ENCODE measurements around the gene CLMP. TPM values are rescaled to one million over a fixed set of nuclear protein-coding genes. Genes with fewer than 3 reads are reported as not detected.

Gene CLMP
- total and polyA plus RNA-seq, 9 of the 15 experiments (the other 6 are each of a cell fraction or from before 2014, with no cell fraction given) = 0.02 to 0.15 (median 0.03) TPM; not detected in 6

- H3K4me3 ChIP-seq = no peak overlapping the region
- H3K9ac ChIP-seq (ENCODE audit: insufficient read depth in 1 of 2, low read depth in 2 of 2, low read length in 2 of 2) = no peak overlapping the region
- DNase-seq (ENCODE audit: extremely low read depth in 1 of 4, low spot score in 3 of 4) (no peak), ATAC-seq (no peak), FAIRE-seq (no peak)
- no peaks in the 10 kb centered on the region for H3K9me1 ChIP-seq (ENCODE audit: control insufficient read depth, insufficient read depth, low read length)
- H3K4me1 ChIP-seq (replicated peaks in 1 of 2; ENCODE audit: control insufficient read depth in 2 of 2, insufficient read depth in 2 of 2, low read length in 2 of 2) = no peaks in the 10 kb centered on the region
- H3K27ac ChIP-seq (ENCODE audit: extremely low read depth, low read depth, low read length) = no peak overlapping the region
- no peaks in the 10 kb centered on the region for H4K20me1 ChIP-seq (replicated peaks; ENCODE audit: control insufficient read depth, insufficient read depth, low read length)
- no TSS peak for BruUV-seq (replicated peaks)
- H3K79me2 ChIP-seq (ENCODE audit: control insufficient read depth, insufficient read depth, low read length) = no peaks in the 10 kb centered on the region
- 0% methylated on average over 3 of the region's 3 CpGs for WGBS (ENCODE audit: insufficient coverage, low coverage, missing lambda C conversion rate)
- no peak for TF ChIP-seq E4F1 (CRISPR knock-in tag; IDR thresholded peaks at IDR 0.05; ENCODE audit: borderline replicate concordance)
- no peak for TF ChIP-seq ZHX1 (conservative IDR thresholded peaks at IDR 0.05; ENCODE audit: low read length)
- no peak for TF ChIP-seq ZNF311 (CRISPR knock-in tag; IDR thresholded peaks at IDR 0.05)
- no peak for TF ChIP-seq NCOA2 (IDR thresholded peaks at IDR 0.05; ENCODE audit: partially characterized antibody in 2 of 2)
- no peaks in the 10 kb centered on the region for H3K36me3 ChIP-seq (ENCODE audit: control insufficient read depth, insufficient read depth, low read length)
- H2AFZ ChIP-seq (ENCODE audit: low read depth, low read length) = no peak overlapping the region
- intact Hi-C loops (cut with micrococcal nuclease) (no loop called here), in situ Hi-C loops (cut with MboI) (no loop called here)
- ChIA-PET CTCF (ENCODE audit: low intra/inter-chr PET ratio) (no interaction called here), POLR2A (no interaction called here)
- no peak overlapping the region for H3K4me2 ChIP-seq (ENCODE audit: insufficient read depth, low read length)
- H3K27me3 ChIP-seq (ENCODE audit: control insufficient read depth in 2 of 2, insufficient read depth in 2 of 2, low read length in 2 of 2) = peaks cover 7 to 25% of the 10 kb centered on the region in 2 experiments; a peak in 4 of 5 replicates
- no peaks in the 10 kb centered on the region for H3K9me3 ChIP-seq (replicated peaks; ENCODE audit: control insufficient read depth, insufficient read depth, low read depth, low read length)
Observed at GRCh38 chr11:123217897-123218296, 22.8 kb upstream of the CLMP start.

Measured in K562 (cell line).